Neural progenitor cell (in vitro differentiated cells): ENCODE measurements around the gene RAVER2. TPM values are rescaled to one million over a fixed set of nuclear protein-coding genes. Genes with fewer than 3 reads are reported as not detected.

Source experiments
- DNase-seq: peaks from one replicate; pipeline ENCODE4 v3.0.0-alpha.2; 2016; ENCODE audit warnings: low spot score
- H2AFZ ChIP-seq: fragments of 200-600 bp; sonication (generic); replicated peaks from 2 replicates; pipeline ENCODE4 v1.6.1; 2016; ENCODE audit warnings: antibody characterized with exemption
- H3F3A ChIP-seq: fragments of 200-600 bp; sonication (generic); 2 replicates; pipeline ENCODE4 v1.6.1; 2016; ENCODE audit warnings: antibody characterized with exemption, low read depth
- H3K27ac ChIP-seq: fragments of 200-600 bp; sonication (generic); 2 replicates; pipeline ENCODE4 v1.5.1; 2016; ENCODE audit warnings: mild to moderate bottlenecking
- H3K27me3 ChIP-seq: fragments of 200-600 bp; sonication (generic); 2 replicates; pipeline ENCODE4 v1.6.1; 2016; ENCODE audit warnings: mild to moderate bottlenecking, moderate library complexity
- H3K36me3 ChIP-seq: fragments of 200-600 bp; sonication (generic); 2 replicates; pipeline ENCODE4 v1.5.1; 2016
- H3K4me1 ChIP-seq: fragments of 200-600 bp; sonication (generic); 2 replicates; pipeline ENCODE4 v1.6.1; 2016; ENCODE audit warnings: mixed run types
- H3K4me2 ChIP-seq: fragments of 200-600 bp; sonication (generic); 2 replicates; pipeline ENCODE4 v1.6.1; 2016
- H3K4me3 ChIP-seq: fragments of 200-600 bp; sonication (generic); 2 replicates; pipeline ENCODE4 v1.5.1; 2016
- H3K79me2 ChIP-seq: fragments of 200-600 bp; sonication (generic); 2 replicates; pipeline ENCODE4 v1.6.1; 2016; ENCODE audit warnings: low read depth
- H3K9ac ChIP-seq: fragments of 200-600 bp; sonication (generic); 2 replicates; pipeline ENCODE4 v1.6.1; 2016
- H3K9me3 ChIP-seq: fragments of 200-600 bp; sonication (generic); 2 replicates; pipeline ENCODE4 v1.5.1; 2016; ENCODE audit warnings: low read depth
- H4K20me1 ChIP-seq: fragments of 200-600 bp; sonication (generic); 2 replicates; pipeline ENCODE4 v1.6.1; 2016; ENCODE audit warnings: low read depth
- H3K27ac Mint-ChIP-seq: 3 replicates; pipeline ENCODE4 v1.8.0; 2021; ENCODE audit warnings: mixed read lengths
- H3K27me3 Mint-ChIP-seq: 2 replicates; pipeline ENCODE4 v1.8.0; 2022; ENCODE audit warnings: low read depth, mild to moderate bottlenecking, inconsistent platforms, moderate library complexity, mixed read lengths; ENCODE audit not compliant: insufficient read depth
- H3K36me3 Mint-ChIP-seq: 3 replicates; pipeline ENCODE4 v1.8.0; 2021; ENCODE audit warnings: mixed read lengths
- H3K4me1 Mint-ChIP-seq: 3 replicates; pipeline ENCODE4 v1.8.0; 2021; ENCODE audit warnings: mixed read lengths
- H3K4me3 Mint-ChIP-seq: 3 replicates; pipeline ENCODE4 v1.8.0; 2021; ENCODE audit warnings: mild to moderate bottlenecking, moderate library complexity, mixed read lengths
- H3K9me3 Mint-ChIP-seq: 3 replicates; pipeline ENCODE4 v1.8.0; 2020; ENCODE audit warnings: mixed read lengths
- EZH2 ChIP-seq: fragments of 200-600 bp; sonication (generic); IDR thresholded peaks from 2 replicates; pipeline ENCODE4 v1.6.1; 2017; ENCODE audit warnings: antibody characterized with exemption, mild to moderate bottlenecking, moderate library complexity
- EZH2phosphoT487 ChIP-seq: fragments of 200-600 bp; sonication (generic); IDR thresholded peaks from 2 replicates; pipeline ENCODE4 v1.6.1; 2017; ENCODE audit warnings: antibody characterized with exemption
- total RNA-seq: library from RNA; depleted of rRNA; stranded (reverse); fragments of >200 nt; gene quantifications from 2 replicates; pipeline ENCODE4 v1.2.3, GENCODE V29; 2015; ENCODE audit warnings: low replicate concordance
- TF ChIP-seq, protein P1 (sequence below): fragments of 200-600 bp; sonication (generic); IDR thresholded peaks from 2 replicates; pipeline ENCODE4 v1.5.1; 2017; ENCODE audit warnings: antibody characterized with exemption, mild to moderate bottlenecking

The RAVER2 gene
- total RNA-seq, 1 donor from 2014 or later: 37.2 TPM

DNA sequence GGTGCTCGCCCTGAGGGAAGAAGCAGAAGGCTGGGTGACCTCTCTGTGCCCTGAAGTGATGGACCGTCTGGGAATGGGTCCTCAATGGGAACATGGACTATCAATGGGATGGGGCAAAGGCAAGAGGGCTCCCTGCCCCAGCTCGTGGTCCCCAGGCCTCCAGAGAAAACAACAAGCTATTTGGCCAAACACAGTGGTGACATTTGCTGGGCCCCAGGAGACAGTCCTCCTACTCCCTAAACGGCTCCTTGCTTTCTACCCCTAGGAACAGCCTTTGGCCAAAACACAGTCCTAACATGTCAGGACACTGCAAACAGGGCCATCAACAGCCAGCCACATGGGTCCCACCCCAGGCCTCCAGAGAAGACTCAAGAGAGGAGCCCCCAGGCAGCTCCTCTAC, 102.8 kb downstream of the RAVER2 start:
- Histone ChIP-seq H3K27ac (no peak overlapping the region), H3K9me3 (no peaks in the 10 kb centered on the region), H3K4me1 (no peaks in the 10 kb centered on the region), H3K27me3 (no peaks in the 10 kb centered on the region), H3K79me2 (no peaks in the 10 kb centered on the region), H2AFZ (no peak overlapping the region), H3K9ac (no peak overlapping the region), H3K4me3 (no peak overlapping the region), H3K4me2 (no peak overlapping the region), H3F3A (no peaks in the 10 kb centered on the region), H4K20me1 (no peaks in the 10 kb centered on the region), H3K36me3 (no peaks in the 10 kb centered on the region)
- no peak for DNase-seq
- H3K9me3 Mint-ChIP-seq: no peaks in the 10 kb centered on the region
- H3K4me1 Mint-ChIP-seq: no peaks in the 10 kb centered on the region
- TF ChIP-seq, protein P1, sequence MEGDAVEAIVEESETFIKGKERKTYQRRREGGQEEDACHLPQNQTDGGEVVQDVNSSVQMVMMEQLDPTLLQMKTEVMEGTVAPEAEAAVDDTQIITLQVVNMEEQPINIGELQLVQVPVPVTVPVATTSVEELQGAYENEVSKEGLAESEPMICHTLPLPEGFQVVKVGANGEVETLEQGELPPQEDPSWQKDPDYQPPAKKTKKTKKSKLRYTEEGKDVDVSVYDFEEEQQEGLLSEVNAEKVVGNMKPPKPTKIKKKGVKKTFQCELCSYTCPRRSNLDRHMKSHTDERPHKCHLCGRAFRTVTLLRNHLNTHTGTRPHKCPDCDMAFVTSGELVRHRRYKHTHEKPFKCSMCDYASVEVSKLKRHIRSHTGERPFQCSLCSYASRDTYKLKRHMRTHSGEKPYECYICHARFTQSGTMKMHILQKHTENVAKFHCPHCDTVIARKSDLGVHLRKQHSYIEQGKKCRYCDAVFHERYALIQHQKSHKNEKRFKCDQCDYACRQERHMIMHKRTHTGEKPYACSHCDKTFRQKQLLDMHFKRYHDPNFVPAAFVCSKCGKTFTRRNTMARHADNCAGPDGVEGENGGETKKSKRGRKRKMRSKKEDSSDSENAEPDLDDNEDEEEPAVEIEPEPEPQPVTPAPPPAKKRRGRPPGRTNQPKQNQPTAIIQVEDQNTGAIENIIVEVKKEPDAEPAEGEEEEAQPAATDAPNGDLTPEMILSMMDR: no peak
- peaks cover 9% of the 10 kb centered on the region for H3K27me3 Mint-ChIP-seq
- H3K4me3 Mint-ChIP-seq: no peak overlapping the region
- H3K27ac Mint-ChIP-seq: no peak overlapping the region
- peaks cover 20% of the 10 kb centered on the region for H3K36me3 Mint-ChIP-seq

DNA sequence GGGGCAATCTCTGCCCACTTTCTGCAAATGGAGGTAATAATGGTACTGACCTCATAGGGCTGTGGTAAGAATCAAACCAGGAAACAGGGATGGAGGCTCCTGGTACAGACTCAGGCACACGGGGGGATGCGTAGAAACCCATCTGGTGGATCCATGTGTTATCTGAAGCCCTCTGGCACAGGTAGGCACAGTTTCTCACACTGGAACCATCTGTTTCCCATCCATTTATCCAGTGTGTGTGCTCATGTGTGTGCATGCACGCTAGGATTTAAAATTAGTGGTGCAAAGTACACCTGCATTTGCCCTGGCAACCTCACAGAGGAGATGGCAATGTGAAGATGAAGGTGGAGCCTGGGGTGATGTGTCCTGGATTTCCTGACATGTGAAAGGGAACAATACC, 103.3 kb downstream of the RAVER2 start:
- Histone ChIP-seq H3K36me3 (no peaks in the 10 kb centered on the region), H3F3A (no peaks in the 10 kb centered on the region), H2AFZ (no peak overlapping the region), H3K27me3 (no peaks in the 10 kb centered on the region), H3K9me3 (no peaks in the 10 kb centered on the region), H3K4me2 (no peak overlapping the region), H3K9ac (no peak overlapping the region), H3K27ac (no peak overlapping the region), H3K79me2 (no peaks in the 10 kb centered on the region), H3K4me3 (no peak overlapping the region), H3K4me1 (no peaks in the 10 kb centered on the region), H4K20me1 (no peaks in the 10 kb centered on the region)
- Mint-ChIP-seq H3K36me3 (peaks cover 20% of the 10 kb centered on the region), H3K27ac (no peak overlapping the region), H3K4me3 (no peak overlapping the region), H3K4me1 (no peaks in the 10 kb centered on the region), H3K27me3 (peaks cover 9% of the 10 kb centered on the region), H3K9me3 (no peaks in the 10 kb centered on the region)
- TF ChIP-seq, protein P1: no peak
- no peak for TF ChIP-seq EZH2
- TF ChIP-seq EZH2phosphoT487: no peak
- DNase-seq: no peak

DNA sequence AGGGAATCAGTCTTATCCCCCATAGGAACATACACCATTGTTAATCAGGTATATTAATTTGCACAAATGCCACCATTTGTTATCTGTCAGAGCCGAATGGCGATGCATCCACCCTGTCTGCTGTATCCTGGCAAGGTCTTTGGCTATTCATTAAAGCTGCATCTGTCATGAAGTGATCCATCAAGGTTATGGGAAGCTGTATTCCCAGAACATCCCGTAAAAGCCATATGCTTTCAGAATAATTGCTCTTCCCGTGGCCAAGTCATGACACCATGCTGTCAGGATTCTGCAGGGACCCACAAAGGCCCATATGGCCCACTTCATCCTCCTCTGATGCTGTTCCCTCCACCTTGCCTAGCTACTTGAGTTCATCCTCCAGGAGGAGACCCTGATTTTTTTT, 103.9 kb downstream of the RAVER2 start:
- Histone ChIP-seq H3F3A (no peaks in the 10 kb centered on the region), H3K79me2 (no peaks in the 10 kb centered on the region), H3K4me1 (no peaks in the 10 kb centered on the region), H3K4me3 (no peak overlapping the region), H2AFZ (no peak overlapping the region), H3K27ac (no peak overlapping the region), H3K9me3 (no peaks in the 10 kb centered on the region), H3K4me2 (no peak overlapping the region), H4K20me1 (no peaks in the 10 kb centered on the region), H3K27me3 (no peaks in the 10 kb centered on the region), H3K9ac (no peak overlapping the region), H3K36me3 (no peaks in the 10 kb centered on the region)
- Mint-ChIP-seq H3K27me3 (peaks cover 9% of the 10 kb centered on the region), H3K4me1 (no peaks in the 10 kb centered on the region), H3K9me3 (no peaks in the 10 kb centered on the region), H3K4me3 (no peak overlapping the region), H3K36me3 (peaks cover 18% of the 10 kb centered on the region), H3K27ac (no peak overlapping the region)
- TF ChIP-seq, protein P1: no peak
- TF ChIP-seq EZH2phosphoT487: no peak
- no peak for TF ChIP-seq EZH2
- no peak for DNase-seq

DNA sequence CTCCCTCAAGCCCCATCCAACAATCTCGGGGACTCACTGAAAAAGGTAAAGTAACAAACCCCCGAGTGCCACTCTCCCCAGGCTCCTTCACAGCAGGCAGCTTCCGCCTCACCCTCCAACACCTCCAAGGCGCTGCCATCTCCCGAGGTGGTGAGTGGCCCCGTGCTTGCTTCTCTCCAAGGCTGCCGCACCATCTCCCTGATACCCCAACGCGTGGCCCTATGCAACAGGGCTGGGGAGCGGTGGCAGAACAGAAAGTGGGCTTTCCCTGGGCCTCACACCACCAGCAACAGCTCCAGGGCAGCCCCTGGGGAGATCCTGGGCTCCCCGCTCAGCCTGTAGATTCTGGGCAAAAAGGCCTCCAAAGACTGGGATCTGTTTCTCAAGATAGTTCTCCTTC, 105.1 kb downstream of the RAVER2 start:
- Histone ChIP-seq H4K20me1 (no peaks in the 10 kb centered on the region), H3K36me3 (no peaks in the 10 kb centered on the region), H3K27me3 (no peaks in the 10 kb centered on the region), H3K79me2 (no peaks in the 10 kb centered on the region), H3K9me3 (no peaks in the 10 kb centered on the region), H3K9ac (no peak overlapping the region), H3K27ac (no peak overlapping the region), H3K4me2 (no peak overlapping the region), H3K4me1 (no peaks in the 10 kb centered on the region), H3K4me3 (no peak overlapping the region), H3F3A (no peaks in the 10 kb centered on the region), H2AFZ (no peak overlapping the region)
- no peaks in the 10 kb centered on the region for H3K9me3 Mint-ChIP-seq
- H3K4me3 Mint-ChIP-seq: no peak overlapping the region
- peaks cover 17% of the 10 kb centered on the region for H3K36me3 Mint-ChIP-seq
- no peaks in the 10 kb centered on the region for H3K4me1 Mint-ChIP-seq
- TF ChIP-seq EZH2: no peak
- no peak for TF ChIP-seq EZH2phosphoT487
- TF ChIP-seq, protein P1: no peak
- DNase-seq: no peak
- peaks cover 6% of the 10 kb centered on the region for H3K27me3 Mint-ChIP-seq
- no peak overlapping the region for H3K27ac Mint-ChIP-seq
